ENCODE results near the gene TRIM54. TPM values are rescaled to one million over a fixed set of nuclear protein-coding genes. Genes with fewer than 3 reads are reported as not detected.
A peak's percentile ranks its signal among the peaks of the same experiment; 100 is the strongest.
"Not testable (repeated sequence)": the region's sequence is repeated elsewhere in the genome, so short reads cannot be mapped to it uniquely, and the experiment has no call there.

Gene TRIM54
- total and polyA plus RNA-seq, 5 donors from 2014 or later, result 0.10 TPM; not detected in 4

DNA sequence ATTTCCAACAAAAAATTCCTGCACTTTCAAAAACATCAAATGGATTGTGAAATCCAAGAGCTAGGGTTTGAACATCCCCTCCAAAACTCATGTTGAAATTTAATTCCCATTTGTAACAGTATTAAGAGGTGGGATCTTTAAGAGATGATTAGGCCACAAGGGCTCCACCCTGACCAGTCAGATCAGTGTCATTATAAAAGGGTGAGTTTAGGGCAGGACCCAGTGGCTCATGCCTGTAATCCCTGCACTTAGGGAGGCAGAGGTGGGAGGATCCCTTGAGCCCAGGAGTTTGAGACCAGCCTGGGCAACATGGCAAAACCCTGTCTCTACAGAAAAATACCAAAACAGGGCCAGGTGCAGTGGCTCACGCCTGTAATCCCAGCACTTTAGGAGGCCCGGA lies 65.4 kb downstream of the TRIM54 start:
- peaks cover 16% of the 10 kb centered on the region for H3K36me3 Mint-ChIP-seq
- DNase-seq (no peak), ATAC-seq (ENCODE audit: low read depth in 2 of 2) (no peak)
- H3K4me1 Mint-ChIP-seq, result peaks cover 14 to 53% (median 36%) of the 10 kb centered on the region in 4 donors
- H3K9me3 Mint-ChIP-seq, result no peaks in the 10 kb centered on the region
- Histone ChIP-seq H3K4me1 (ENCODE audit: control insufficient read depth, insufficient read depth, low read length, poor library complexity, severe bottlenecking) (peaks cover 12% of the 10 kb centered on the region), H3K27me3 (ENCODE audit: control insufficient read depth, insufficient read depth, low read length) (no peaks in the 10 kb centered on the region), H3K9me3 (ENCODE audit: control insufficient read depth in 2 of 2, low read length in 2 of 2) (no peaks in the 10 kb centered on the region), H3K36me3 (ENCODE audit: control insufficient read depth, insufficient read depth, low read length) (peaks cover 14% of the 10 kb centered on the region), H3K4me3 (ENCODE audit: low read depth, low read length) (no peak overlapping the region), H3K27ac (ENCODE audit: insufficient read depth, low read length, poor library complexity, severe bottlenecking) (no peak overlapping the region)
- no peaks in the 10 kb centered on the region for H3K27me3 Mint-ChIP-seq
- peak overlapping the region in 1 of 4 donors; percentile 21 for H3K4me3 Mint-ChIP-seq
- H3K27ac Mint-ChIP-seq, result peak overlapping the region in 1 of 3 donors; percentile 3

- H3K27me3 ChIP-seq (ENCODE audit: control insufficient read depth, insufficient read depth, low read length), result no peaks in the 10 kb centered on the region
- no peaks in the 10 kb centered on the region for H3K27me3 Mint-ChIP-seq
- H3K27ac ChIP-seq (ENCODE audit: insufficient read depth, low read length, poor library complexity, severe bottlenecking), result no peak overlapping the region
- H3K9me3 Mint-ChIP-seq, result no peaks in the 10 kb centered on the region
- H3K9me3 ChIP-seq (ENCODE audit: control insufficient read depth in 2 of 2, low read length in 2 of 2), result no peaks in the 10 kb centered on the region
- peak overlapping the region in 2 of 4 donors; percentile 30 to 58 for H3K4me3 Mint-ChIP-seq
- peaks cover 10 to 70% (median 46%) of the 10 kb centered on the region in 4 donors for H3K4me1 Mint-ChIP-seq
- ATAC-seq (ENCODE audit: low read depth in 2 of 2) (no peak), DNase-seq (no peak)
- H3K4me1 ChIP-seq (ENCODE audit: control insufficient read depth, insufficient read depth, low read length, poor library complexity, severe bottlenecking), result peaks cover 35% of the 10 kb centered on the region
- no peak overlapping the region for H3K4me3 ChIP-seq (ENCODE audit: low read depth, low read length)
- peaks cover 15% of the 10 kb centered on the region for H3K36me3 Mint-ChIP-seq
- peak overlapping the region in 1 of 3 donors; percentile 79 for H3K27ac Mint-ChIP-seq
- peaks cover 3% of the 10 kb centered on the region for H3K36me3 ChIP-seq (ENCODE audit: control insufficient read depth, insufficient read depth, low read length)
Observed at GRCh38 chr2:27350106-27350693, 68.0 kb downstream of the TRIM54 start.

GRCh38 chr2:27351802-27352598 lies 69.8 kb downstream of the TRIM54 start:
- H3K4me1 ChIP-seq (ENCODE audit: control insufficient read depth, insufficient read depth, low read length, poor library complexity, severe bottlenecking), result peaks cover 44% of the 10 kb centered on the region
- Mint-ChIP-seq H3K27me3 (peaks cover 5% of the 10 kb centered on the region), H3K4me3 (peak overlapping the region; percentile 5 to 53 (median 40)), H3K36me3 (peaks cover 18% of the 10 kb centered on the region), H3K9me3 (no peaks in the 10 kb centered on the region), H3K4me1 (peaks cover 14 to 78% (median 54%) of the 10 kb centered on the region in 4 donors), H3K27ac (peak overlapping the region; percentile 20 to 93 (median 44))
- no peak for ATAC-seq (ENCODE audit: low read depth in 2 of 2)
- peaks cover 3% of the 10 kb centered on the region for H3K36me3 ChIP-seq (ENCODE audit: control insufficient read depth, insufficient read depth, low read length)
- DNase-seq, result peak in 1 of 3 donors; percentile 32
- H3K9me3 ChIP-seq (ENCODE audit: control insufficient read depth in 2 of 2, low read length in 2 of 2), result no peaks in the 10 kb centered on the region
- H3K27ac ChIP-seq (ENCODE audit: insufficient read depth, low read length, poor library complexity, severe bottlenecking), result no peak overlapping the region
- H3K27me3 ChIP-seq (ENCODE audit: control insufficient read depth, insufficient read depth, low read length), result no peaks in the 10 kb centered on the region
- peak overlapping the region; percentile 16 for H3K4me3 ChIP-seq (ENCODE audit: low read depth, low read length)

- H3K4me3 ChIP-seq (ENCODE audit: low read depth, low read length); ATAC-seq (ENCODE audit: low read depth in 2 of 2); H3K9me3 Mint-ChIP-seq; H3K9me3 ChIP-seq (ENCODE audit: control insufficient read depth in 2 of 2, low read length in 2 of 2); DNase-seq; H3K27ac ChIP-seq (ENCODE audit: insufficient read depth, low read length, poor library complexity, severe bottlenecking); H3K27ac Mint-ChIP-seq; H3K4me3 Mint-ChIP-seq; H3K27me3 ChIP-seq (ENCODE audit: control insufficient read depth, insufficient read depth, low read length); H3K36me3 ChIP-seq (ENCODE audit: control insufficient read depth, insufficient read depth, low read length); H3K27me3 Mint-ChIP-seq: not testable (repeated sequence)
- H3K4me1 ChIP-seq (ENCODE audit: control insufficient read depth, insufficient read depth, low read length, poor library complexity, severe bottlenecking), result peaks cover 54% of the 10 kb centered on the region
- H3K4me1 Mint-ChIP-seq, result peaks cover 22 to 78% (median 55%) of the 10 kb centered on the region in 4 donors
- peaks cover 16% of the 10 kb centered on the region for H3K36me3 Mint-ChIP-seq
Observed at GRCh38 chr2:27353386-27353761, 71.1 kb downstream of the TRIM54 start.

GRCh38 chr2:27353762-27354596 lies 71.8 kb downstream of the TRIM54 start:
- Histone ChIP-seq H3K27ac (ENCODE audit: insufficient read depth, low read length, poor library complexity, severe bottlenecking) (no peak overlapping the region), H3K9me3 (ENCODE audit: control insufficient read depth in 2 of 2, low read length in 2 of 2) (no peaks in the 10 kb centered on the region), H3K36me3 (ENCODE audit: control insufficient read depth, insufficient read depth, low read length) (peaks cover 3% of the 10 kb centered on the region), H3K4me1 (ENCODE audit: control insufficient read depth, insufficient read depth, low read length, poor library complexity, severe bottlenecking) (peaks cover 54% of the 10 kb centered on the region), H3K4me3 (ENCODE audit: low read depth, low read length) (no peak overlapping the region), H3K27me3 (ENCODE audit: control insufficient read depth, insufficient read depth, low read length) (no peaks in the 10 kb centered on the region)
- peak overlapping the region in 1 of 3 donors; percentile 66 for H3K27ac Mint-ChIP-seq
- peak overlapping the region; percentile 68 to 100 (median 92) for H3K4me3 Mint-ChIP-seq
- no peaks in the 10 kb centered on the region for H3K9me3 Mint-ChIP-seq
- H3K27me3 Mint-ChIP-seq, result peaks cover 7% of the 10 kb centered on the region
- ATAC-seq (ENCODE audit: low read depth in 2 of 2), result no peak
- H3K4me1 Mint-ChIP-seq, result peaks cover 23 to 79% (median 56%) of the 10 kb centered on the region in 4 donors
- peaks cover 16% of the 10 kb centered on the region for H3K36me3 Mint-ChIP-seq
- DNase-seq, result no peak

DNA sequence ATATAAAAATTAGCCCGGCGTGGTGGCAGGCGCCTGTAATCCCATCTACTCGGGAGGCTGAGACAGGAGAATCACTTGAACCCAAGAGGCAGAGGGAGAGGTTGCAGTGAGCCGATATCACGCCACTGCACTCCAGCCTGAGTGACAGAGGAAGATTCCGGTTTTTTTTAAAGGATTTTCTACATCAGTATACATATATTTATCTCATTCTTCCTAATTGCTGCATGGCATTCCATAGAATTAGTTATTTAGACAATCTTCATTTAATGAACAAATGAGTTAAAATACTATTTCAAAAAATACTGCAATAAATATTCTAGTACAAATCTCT lies 72.3 kb downstream of the TRIM54 start:
- Mint-ChIP-seq H3K4me1 (peaks cover 23 to 77% (median 55%) of the 10 kb centered on the region in 4 donors), H3K27me3 (peaks cover 7% of the 10 kb centered on the region), H3K36me3 (peaks cover 12% of the 10 kb centered on the region), H3K9me3 (no peaks in the 10 kb centered on the region), H3K4me3 (peak overlapping the region; percentile 95 to 100 (median 99)), H3K27ac (no peak overlapping the region)
- Histone ChIP-seq H3K36me3 (ENCODE audit: control insufficient read depth, insufficient read depth, low read length) (peaks cover 3% of the 10 kb centered on the region), H3K27me3 (ENCODE audit: control insufficient read depth, insufficient read depth, low read length) (no peaks in the 10 kb centered on the region), H3K27ac (ENCODE audit: insufficient read depth, low read length, poor library complexity, severe bottlenecking) (no peak overlapping the region), H3K4me3 (ENCODE audit: low read depth, low read length) (no peak overlapping the region), H3K4me1 (ENCODE audit: control insufficient read depth, insufficient read depth, low read length, poor library complexity, severe bottlenecking) (peaks cover 54% of the 10 kb centered on the region), H3K9me3 (ENCODE audit: control insufficient read depth in 2 of 2, low read length in 2 of 2) (no peaks in the 10 kb centered on the region)
- ATAC-seq (ENCODE audit: low read depth in 2 of 2) (no peak), DNase-seq (no peak)

GRCh38 chr2:27356056-27356381 lies 73.8 kb downstream of the TRIM54 start:
- H3K27ac Mint-ChIP-seq, result peak overlapping the region; percentile 100
- peaks cover 23 to 68% (median 50%) of the 10 kb centered on the region in 4 donors for H3K4me1 Mint-ChIP-seq
- H3K27me3 ChIP-seq (ENCODE audit: control insufficient read depth, insufficient read depth, low read length), result no peaks in the 10 kb centered on the region
- DNase-seq (peak in 1 of 3 donors; percentile 45), ATAC-seq (ENCODE audit: low read depth in 2 of 2) (peak; percentile 2 to 10)
- peaks cover 7% of the 10 kb centered on the region for H3K27me3 Mint-ChIP-seq
- peaks cover 7% of the 10 kb centered on the region for H3K36me3 Mint-ChIP-seq
- H3K36me3 ChIP-seq (ENCODE audit: control insufficient read depth, insufficient read depth, low read length), result no peaks in the 10 kb centered on the region
- peak overlapping the region; percentile 96 for H3K4me3 ChIP-seq (ENCODE audit: low read depth, low read length)
- peak overlapping the region; percentile 92 for H3K27ac ChIP-seq (ENCODE audit: insufficient read depth, low read length, poor library complexity, severe bottlenecking)
- H3K9me3 Mint-ChIP-seq, result no peaks in the 10 kb centered on the region
- H3K9me3 ChIP-seq (ENCODE audit: control insufficient read depth in 2 of 2, low read length in 2 of 2), result no peaks in the 10 kb centered on the region
- peaks cover 54% of the 10 kb centered on the region for H3K4me1 ChIP-seq (ENCODE audit: control insufficient read depth, insufficient read depth, low read length, poor library complexity, severe bottlenecking)
- peak overlapping the region; percentile 95 to 100 (median 99) for H3K4me3 Mint-ChIP-seq
